Thoracic aorta (tissue), 2 donors: ENCODE measurements around the gene WNT7A. TPM values are rescaled to one million over a fixed set of nuclear protein-coding genes. Genes with fewer than 3 reads are reported as not detected.

ENCODE experiments used
- ATAC-seq: fragments of 150-250 bp; one replicate; pipeline ENCODE4 v1.8.0; 2017; ENCODE audit warnings: low read depth; ENCODE audit not compliant: insufficient number of reproducible peaks, low FRiP score
- DNase-seq: peaks from one replicate; pipeline ENCODE4 v3.0.0-alpha.2; 2020; ENCODE audit warnings: low spot score
- H3K27ac ChIP-seq, 2 donors: fragments of 200-600 bp; sonication (generic); 1 replicate in 1 of 2; 2 replicates in 1 of 2; pipeline ENCODE4 v1.5.1; 2016; ENCODE audit warnings: mild to moderate bottlenecking in 2 of 2, moderate library complexity in 2 of 2
- H3K27me3 ChIP-seq: fragments of 200-600 bp; sonication (generic); replicated peaks from 2 replicates; pipeline ENCODE4 v1.6.0; 2016; ENCODE audit warnings: mild to moderate bottlenecking; ENCODE audit not compliant: insufficient read depth
- H3K36me3 ChIP-seq: fragments of 200-600 bp; sonication (generic); one replicate; pipeline ENCODE4 v1.5.1; 2016
- H3K4me1 ChIP-seq, 2 donors: fragments of 200-600 bp; sonication (generic); 1 replicate in 1 of 2; 2 replicates in 1 of 2; pipeline versions ENCODE4 v1.5.1 to v1.6.0; 2016; ENCODE audit warnings: low read depth in 2 of 2, mild to moderate bottlenecking in 1 of 2; ENCODE audit not compliant: control insufficient read depth in 1 of 2
- H3K4me3 ChIP-seq: fragments of 200-600 bp; sonication (generic); 2 replicates; pipeline ENCODE4 v1.5.1; 2016; ENCODE audit warnings: mild to moderate bottlenecking
- H3K9me3 ChIP-seq: fragments of 200-600 bp; sonication (generic); 2 replicates; pipeline ENCODE4 v1.5.1; 2016
- CTCF ChIP-seq: fragments of 200-600 bp; sonication (generic); IDR thresholded peaks from one replicate; pipeline ENCODE4 v1.5.1; 2019; ENCODE audit warnings: antibody characterized with exemption
- total RNA-seq, 2 donors: library from RNA; depleted of rRNA; stranded (reverse); fragments of >200 nt; gene quantifications; one replicate each; pipeline versions ENCODE4 v1.1.0 to v1.2.3, GENCODE V29; 2016

The WNT7A gene
- total RNA-seq, 2 donors from 2014 or later = not detected

DNA sequence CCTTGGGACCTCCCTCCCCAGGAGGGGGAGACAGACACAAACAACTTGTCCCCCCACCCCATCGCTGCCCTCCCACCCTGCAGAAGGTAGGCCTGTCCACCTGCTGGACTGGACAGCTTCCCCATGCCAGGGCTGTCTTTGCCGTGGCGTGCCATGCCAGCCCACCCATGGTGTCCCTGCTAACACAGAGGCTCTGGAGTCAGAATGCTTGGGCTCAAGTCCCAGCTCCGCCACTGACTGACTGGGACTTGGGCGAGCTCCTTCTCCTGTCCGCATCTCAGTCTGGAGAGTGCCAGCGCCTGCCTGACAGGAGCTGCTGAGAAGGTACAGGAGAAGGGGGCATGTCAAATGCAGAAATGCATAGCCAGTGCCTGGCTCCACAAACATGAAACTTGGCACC is 23.9 kb downstream of the WNT7A start:
- DNase-seq (no peak), ATAC-seq (no peak)
- Histone ChIP-seq H3K36me3 (no peaks in the 10 kb centered on the region), H3K27me3 (peaks cover 5% of the 10 kb centered on the region), H3K9me3 (no peaks in the 10 kb centered on the region), H3K4me1 (no peaks in the 10 kb centered on the region), H3K27ac (no peak overlapping the region), H3K4me3 (no peak overlapping the region)
- no peak for TF ChIP-seq CTCF

GRCh38 chr3:13854492-13854891 is 25.4 kb downstream of the WNT7A start:
- no peak overlapping the region for H3K4me3 ChIP-seq
- no peaks in the 10 kb centered on the region for H3K4me1 ChIP-seq
- DNase-seq = no peak
- no peak for TF ChIP-seq CTCF
- H3K27ac ChIP-seq = no peak overlapping the region
- ATAC-seq = no peak
- no peaks in the 10 kb centered on the region for H3K36me3 ChIP-seq
- no peaks in the 10 kb centered on the region for H3K9me3 ChIP-seq
- H3K27me3 ChIP-seq = peaks cover under 1% of the 10 kb centered on the region

- no peaks in the 10 kb centered on the region for H3K9me3 ChIP-seq
- no peak for DNase-seq
- H3K36me3 ChIP-seq = no peaks in the 10 kb centered on the region
- no peaks in the 10 kb centered on the region for H3K4me1 ChIP-seq
- no peak overlapping the region for H3K27ac ChIP-seq
- ATAC-seq = no peak
- H3K4me3 ChIP-seq = no peak overlapping the region
- no peak for TF ChIP-seq CTCF
- no peaks in the 10 kb centered on the region for H3K27me3 ChIP-seq
Observed at GRCh38 chr3:13853978-13854296, 25.9 kb downstream of the WNT7A start.

- Histone ChIP-seq H3K9me3 (no peaks in the 10 kb centered on the region), H3K27ac (no peak overlapping the region), H3K27me3 (no peaks in the 10 kb centered on the region), H3K4me3 (no peak overlapping the region), H3K36me3 (no peaks in the 10 kb centered on the region), H3K4me1 (no peaks in the 10 kb centered on the region)
- TF ChIP-seq CTCF = no peak
- no peak for DNase-seq
- no peak for ATAC-seq
Observed at GRCh38 chr3:13853256-13853977, 26.5 kb downstream of the WNT7A start.

DNA sequence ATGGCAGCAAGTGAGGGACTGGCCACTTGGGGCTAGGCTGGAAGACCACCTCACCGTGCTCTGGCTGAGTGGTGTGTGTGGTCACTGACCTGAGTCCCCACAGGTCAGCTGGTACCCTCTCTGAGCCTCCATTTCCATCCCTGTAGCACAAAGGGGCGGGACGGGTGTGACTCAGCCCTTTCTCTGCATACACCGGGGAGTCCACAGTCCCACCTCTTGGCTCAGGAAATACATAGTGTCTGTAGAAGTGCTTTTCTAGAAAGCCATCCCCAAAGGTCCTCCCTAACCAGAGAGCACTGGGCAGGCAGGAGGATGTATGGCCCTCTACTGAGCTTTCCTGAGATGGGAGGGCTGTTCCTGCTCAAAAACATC is 27.2 kb downstream of the WNT7A start:
- no peak for TF ChIP-seq CTCF
- H3K4me1 ChIP-seq = no peaks in the 10 kb centered on the region
- DNase-seq (no peak), ATAC-seq (no peak)
- no peaks in the 10 kb centered on the region for H3K36me3 ChIP-seq
- H3K27me3 ChIP-seq = no peaks in the 10 kb centered on the region
- H3K9me3 ChIP-seq = no peaks in the 10 kb centered on the region
- H3K27ac ChIP-seq = no peak overlapping the region
- no peak overlapping the region for H3K4me3 ChIP-seq
